Activated T-helper 1 cell treated with anti-CD3 and anti-CD28 coated beads, Interleukin-2, amount 50 U/mL, for 16 hours (primary cell): ENCODE data around the gene VAV2.

Experiments used
- DNase-seq, 2 donors: peaks; one replicate each; pipeline ENCODE4 v3.0.0-alpha.2; 2020; ENCODE audit warnings: low read depth in 1 of 2, low spot score in 1 of 2

The VAV2 gene

DNA sequence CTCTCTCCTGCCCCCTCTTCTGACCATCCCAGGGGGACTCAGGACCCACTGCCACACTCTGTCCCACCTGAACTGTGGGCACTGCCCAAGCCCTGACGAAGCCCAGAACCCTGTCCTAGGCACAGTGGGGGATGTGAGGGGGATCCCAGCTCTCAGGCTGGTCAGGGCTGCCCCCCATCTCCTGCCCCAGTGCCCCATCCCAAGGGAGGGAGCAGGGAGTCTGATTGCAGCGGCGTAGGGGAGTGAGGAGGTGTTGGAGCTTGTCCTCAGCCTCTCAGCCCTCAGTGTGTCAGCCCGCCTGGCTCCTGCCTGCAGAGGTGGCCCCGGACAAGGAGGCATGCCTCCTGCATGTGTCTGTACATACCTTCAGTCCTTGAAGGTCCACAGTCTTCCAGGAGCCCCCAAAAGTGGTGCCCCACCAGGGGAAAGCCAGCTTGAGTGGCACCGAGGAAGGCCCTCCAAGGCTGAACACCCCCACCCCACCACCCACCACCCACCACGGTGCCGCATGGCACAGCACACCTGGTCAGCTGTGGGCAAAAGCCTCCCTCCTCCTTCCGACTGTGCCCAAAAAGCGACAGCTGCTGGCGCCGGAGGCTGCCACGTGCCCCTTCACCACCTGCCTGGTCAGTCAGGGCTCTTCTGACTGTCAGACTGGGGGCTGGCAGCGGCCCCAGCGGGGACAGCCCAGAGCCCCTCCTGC is 254.9 kb downstream of the VAV2 start:
- no peak for DNase-seq

DNA sequence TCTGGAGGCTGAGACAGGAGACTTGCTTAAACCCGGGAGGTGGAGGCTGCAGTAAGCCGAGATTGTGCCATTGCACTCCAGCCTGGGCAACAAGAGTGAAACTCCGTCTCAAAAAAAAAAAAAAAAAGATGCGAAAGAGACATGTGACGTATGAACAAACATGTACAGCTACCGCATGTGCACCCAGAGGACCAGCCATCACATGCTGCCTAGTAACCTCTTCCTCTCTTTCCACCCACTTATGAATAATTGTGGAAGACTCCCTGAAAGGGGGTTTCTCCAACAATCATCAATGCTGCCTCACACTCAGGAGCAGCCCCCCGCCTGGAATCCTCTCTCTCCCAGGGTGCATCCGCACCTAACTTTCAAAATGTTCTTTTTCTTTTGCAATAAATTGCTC is 256.2 kb downstream of the VAV2 start:
- no peak for DNase-seq

DNA sequence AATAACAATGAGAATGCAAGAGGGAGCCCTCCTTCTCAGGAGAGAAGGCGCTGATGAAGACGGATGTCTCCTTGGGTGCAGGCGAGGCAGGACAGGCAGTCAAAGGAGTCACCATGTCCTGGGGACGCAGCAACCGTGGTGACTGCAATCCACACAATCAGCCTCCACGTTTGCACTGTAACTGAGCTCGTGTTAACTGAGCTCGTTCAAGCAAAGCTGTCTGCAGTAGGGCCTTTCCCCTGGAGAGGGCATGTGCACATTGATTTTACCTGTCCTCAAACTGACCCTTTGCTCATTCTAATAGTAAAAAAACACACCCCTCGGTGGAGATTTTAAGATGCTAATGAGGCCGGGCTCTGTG is 256.7 kb downstream of the VAV2 start:
- no peak for DNase-seq

DNA sequence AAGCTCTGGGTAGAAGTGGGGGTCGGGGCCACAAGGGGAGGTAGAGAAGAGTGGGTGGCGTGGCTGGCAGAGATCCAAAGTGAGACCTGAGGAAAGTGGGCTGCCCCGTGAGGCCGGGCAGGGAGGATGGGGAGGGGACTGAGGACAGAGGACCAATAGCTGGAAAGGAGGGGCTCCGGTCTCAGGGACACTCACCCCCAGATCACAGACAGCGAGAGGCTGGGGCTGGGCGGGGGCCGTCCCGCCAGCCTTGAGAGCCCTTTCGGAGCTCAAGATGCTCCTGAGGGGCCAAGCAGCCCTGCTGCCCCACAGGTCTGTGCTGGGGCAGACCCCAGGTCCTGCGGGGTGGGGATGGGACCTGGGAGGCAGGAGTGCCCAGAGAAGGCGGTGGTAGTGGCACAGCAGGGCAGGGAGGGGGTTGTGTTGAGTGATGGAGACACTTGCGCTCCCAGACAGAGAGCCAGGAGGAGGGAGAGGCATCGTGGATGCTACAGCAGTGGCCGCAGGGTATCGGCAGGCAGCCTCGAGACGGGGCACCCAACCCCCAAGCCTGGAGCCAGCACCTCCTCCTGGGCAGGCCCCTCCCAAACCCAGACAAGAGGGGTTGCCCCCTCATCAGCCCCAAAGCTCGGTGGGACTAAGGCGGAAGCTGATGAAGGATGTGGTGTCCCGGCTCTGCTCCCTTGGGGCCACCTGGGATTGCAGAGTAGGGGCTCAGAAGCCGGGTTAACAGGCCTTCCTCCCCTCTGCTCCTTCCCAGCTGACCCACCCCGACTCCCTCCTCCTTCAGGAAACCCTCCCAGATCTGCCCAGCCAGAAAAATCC is 257.3 kb downstream of the VAV2 start:
- no peak for DNase-seq

DNA sequence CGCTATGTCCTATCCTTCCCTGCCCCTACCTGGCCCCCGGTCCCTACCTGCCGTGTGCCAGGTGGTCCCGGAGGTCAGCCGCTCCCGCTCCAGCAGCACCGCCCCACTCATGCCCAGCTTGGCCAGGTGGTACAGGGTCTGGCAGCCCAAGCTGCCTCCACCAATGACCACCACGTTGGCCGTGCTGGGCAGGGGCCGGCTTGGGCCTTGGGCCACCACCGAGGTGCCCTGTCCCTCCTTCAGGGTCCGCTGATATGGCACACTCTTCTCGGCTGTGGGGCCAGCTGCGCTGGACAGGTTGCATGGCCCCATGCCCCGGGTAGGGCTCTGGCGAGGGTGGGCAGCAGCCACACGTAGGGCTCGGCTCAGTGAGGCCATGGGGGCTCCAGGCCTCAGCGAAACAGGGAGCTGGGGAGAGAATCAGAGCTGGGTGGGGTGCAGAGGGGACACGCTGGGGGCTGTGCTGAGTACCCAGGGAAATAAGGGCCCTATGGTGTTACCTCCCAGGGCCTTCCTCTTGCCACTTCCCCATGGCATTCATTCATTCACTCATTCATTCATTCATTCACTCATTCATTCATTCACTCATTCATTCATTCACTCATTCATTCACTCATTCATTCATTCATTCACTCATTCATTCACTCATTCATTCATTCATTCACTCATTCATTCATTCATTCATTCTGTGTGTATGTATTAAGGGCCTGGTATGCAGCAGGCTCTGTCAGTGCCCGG is 258.2 kb downstream of the VAV2 start:
- DNase-seq: no peak

DNA sequence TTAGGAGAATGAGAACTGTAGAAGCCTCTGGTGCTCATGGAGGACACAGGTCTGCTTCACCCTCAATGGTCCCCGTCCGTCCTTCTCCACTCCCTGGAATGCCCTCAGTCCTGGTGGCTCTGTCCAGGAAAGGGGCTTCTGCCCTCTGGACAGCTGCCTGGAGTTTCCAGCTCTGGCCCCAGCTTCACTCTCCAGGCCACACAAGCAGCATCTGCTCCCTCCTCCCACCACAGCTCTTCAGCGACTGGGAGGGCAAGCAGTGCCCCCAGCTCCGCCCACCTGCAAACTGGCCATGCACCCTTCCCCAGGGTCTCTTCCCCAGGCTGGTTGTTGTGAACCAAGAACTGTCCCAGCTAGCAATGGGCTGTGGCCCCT is 258.7 kb downstream of the VAV2 start:
- no peak for DNase-seq

DNA sequence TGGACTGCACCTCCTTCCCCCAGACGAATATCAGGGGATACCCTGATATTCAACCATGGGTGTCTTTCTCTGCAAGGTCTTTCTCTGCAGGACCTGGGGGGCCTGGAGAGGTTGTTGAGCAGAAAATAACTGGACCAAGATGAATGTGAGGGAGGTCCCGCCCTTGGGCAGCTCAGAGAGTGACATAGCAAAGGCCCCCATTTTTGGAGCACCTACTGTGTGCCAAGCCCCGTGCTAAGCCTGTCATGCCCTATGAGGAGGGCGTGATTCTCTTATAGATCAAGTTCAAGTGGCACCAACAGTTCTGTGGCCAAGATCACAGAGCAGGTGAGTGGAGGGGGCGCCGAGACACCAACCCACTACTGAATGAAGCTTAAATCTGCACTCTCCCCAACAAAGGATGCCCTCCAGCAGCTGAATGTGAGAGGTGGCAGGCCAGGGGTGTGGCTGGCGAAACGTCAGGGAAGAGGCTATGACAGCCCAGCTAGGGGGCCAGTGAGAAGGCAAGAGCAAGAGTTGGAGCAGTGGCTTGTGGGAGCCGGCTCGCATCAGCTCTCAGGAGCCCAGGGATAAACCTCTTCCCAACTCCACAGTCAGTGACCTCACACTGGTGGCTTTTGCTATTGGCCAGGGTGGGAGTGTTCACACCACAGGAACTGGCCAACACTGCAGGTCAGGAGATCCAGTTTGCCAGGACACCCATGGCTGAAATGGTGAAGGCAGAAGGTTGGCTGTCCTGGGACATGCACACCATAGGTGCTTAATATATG is 259.3 kb downstream of the VAV2 start:
- DNase-seq: no peak

DNA sequence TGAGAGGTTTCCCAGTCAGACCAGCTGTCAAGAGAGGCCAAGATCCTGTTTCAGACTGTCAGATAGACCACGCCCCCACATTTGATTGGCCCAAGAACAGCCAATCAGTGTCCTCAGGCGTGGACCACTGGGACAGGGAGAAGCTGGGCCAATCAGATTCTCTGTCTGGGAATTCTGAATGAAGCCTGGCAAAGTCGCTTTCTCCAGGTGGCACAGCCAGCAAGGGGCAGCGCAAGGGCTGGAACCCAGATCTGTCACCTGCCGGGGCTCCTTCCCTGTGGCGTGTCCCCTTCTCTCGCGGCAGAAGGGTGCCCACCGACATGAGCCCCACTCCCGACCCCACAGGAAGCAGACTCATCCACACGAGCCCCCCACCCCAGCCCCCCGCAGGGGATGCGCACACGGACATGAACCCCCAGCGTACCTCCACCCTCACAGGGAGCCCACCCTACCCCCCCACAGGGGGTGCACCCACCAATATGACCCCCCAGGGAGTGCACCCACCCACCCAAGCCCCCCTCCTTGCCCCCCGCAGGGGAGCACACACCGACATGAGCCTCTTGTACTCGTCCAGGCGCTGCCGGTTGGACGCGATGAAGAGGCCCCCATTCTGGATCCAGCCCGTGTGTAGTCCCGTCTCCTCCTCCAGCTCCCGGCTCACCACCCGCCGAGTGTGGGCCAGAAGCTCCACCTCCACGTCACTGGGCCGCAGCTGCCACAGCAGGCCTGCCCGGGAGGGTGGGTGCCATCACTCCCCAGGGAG is 260.1 kb downstream of the VAV2 start:
- no peak for DNase-seq

DNA sequence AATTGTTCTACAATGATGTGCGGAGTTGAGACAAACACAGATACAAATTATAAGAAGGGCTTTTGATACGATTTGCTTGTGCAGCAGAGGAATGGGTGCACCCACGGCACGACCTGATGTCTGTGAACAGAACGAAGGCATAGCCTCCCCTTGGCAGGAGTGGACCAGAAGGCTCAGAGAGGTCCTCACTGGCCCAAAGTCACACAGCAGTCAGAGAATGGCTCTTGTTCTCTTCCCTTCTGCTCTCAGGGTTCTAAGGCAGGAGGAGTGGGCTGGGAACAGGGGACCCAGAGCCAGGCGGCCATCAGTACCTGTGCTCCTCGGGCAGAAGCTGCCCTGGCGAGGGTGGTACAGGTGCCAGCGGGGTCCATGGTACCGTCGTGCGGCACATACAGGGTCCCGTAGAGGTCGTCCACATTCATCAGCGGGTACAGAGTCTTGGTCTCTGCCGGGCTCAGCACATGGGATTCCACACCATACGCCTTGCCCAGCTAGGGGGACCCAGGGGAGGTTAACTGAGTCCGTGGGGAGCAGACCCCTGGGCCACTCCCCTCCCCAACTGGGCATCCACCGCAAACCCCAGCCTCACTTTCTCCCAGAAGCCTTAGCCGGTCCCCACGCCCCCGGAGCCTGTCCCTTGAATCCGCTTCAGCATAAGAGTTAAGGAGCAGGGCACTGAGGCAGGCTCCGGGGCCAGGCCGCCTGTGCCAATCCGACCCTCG is 261.0 kb downstream of the VAV2 start:
- DNase-seq: no peak

DNA sequence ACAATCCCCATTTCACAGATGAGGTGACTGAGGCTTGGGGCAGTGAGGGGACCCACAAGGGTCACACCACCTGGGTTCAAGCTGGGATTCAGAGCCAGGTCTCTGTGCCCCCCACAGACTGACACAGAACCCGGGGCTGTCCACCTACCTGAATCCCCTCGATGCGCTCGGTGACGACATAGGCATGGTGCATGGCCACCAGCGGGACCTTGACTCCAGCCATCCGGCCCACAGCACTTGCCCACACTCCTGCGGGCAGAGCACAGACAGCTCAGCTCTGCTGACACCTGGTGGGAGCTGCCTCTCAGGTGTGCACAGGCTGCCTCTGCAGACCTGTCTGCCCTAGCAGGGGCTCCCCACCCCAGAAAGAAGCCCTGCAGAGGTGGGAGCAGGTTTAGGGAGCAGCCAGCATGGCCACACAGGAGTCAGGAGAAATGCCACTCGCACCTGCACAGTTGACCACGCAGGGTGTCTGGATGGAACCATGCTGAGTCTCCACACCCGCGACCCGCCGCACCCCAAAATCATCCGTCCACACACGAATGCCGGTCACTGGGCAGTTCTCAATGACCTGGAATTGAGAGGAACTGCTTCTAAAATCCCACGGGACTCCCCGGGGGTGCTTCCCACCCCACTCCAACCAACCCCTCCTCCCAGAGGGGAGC is 262.4 kb downstream of the VAV2 start:
- DNase-seq: no peak

DNA sequence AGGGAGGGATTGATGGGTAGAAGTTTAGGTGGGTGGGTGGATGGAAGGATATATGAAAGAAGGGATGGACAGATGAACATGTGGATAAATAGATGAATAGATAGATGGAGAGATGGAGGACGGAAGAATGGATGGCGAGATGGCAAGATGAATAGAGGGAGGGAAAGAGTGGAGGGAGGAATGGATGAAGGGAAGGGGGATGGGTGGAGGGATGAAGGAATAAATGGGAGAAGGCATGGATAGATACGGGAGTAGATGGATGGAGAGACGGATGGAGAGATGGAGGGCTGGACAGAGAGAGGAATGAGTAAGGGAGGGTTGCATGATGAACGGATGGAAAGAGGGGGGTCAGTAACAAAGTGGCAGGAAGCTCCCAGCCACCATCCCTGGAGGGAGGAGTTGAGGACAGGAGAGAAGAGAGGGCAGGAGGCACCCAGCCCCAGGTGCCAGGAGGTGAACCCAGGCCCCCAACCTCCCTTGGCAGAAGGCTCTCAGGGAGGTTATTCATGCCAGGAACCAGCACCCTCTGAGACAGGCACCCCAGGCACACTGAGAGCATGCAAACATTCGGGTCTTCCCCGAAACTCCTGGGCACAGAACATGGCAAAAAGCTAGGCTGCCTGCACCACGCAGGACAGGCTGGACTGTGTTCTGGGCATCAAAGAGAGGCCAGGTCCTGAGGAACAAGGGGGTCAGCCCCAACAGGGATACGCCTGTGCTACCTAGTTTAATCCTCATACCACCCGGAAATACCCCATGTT is 263.1 kb downstream of the VAV2 start:
- DNase-seq: no peak

DNA sequence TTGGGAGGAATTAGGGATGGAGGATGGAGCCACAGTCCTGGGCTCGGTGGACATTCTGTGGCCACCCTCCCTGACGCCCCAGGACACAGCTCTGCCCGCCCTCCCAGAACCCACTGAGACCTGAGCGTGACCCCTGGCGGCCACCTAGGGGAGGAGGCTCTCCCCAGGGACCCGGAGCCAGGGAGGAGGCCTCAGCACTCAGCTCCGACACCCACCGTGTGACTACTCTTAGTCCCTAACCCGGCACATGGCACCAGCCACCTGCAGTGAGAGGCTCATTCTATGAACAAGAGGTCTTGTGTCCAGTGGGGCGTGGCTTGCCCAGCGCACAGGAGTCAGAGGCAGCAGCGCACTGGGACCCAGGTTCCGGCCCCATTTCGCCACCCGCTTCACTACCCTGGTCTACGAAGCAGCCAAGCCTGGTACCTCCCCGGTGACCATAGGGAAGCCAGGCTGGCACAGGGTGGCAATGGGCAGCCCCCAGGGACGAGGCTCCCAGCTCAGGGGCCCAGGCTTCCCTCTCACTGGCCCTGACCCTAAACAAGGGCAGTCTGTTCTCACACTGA is 264.2 kb downstream of the VAV2 start:
- no peak for DNase-seq

DNA sequence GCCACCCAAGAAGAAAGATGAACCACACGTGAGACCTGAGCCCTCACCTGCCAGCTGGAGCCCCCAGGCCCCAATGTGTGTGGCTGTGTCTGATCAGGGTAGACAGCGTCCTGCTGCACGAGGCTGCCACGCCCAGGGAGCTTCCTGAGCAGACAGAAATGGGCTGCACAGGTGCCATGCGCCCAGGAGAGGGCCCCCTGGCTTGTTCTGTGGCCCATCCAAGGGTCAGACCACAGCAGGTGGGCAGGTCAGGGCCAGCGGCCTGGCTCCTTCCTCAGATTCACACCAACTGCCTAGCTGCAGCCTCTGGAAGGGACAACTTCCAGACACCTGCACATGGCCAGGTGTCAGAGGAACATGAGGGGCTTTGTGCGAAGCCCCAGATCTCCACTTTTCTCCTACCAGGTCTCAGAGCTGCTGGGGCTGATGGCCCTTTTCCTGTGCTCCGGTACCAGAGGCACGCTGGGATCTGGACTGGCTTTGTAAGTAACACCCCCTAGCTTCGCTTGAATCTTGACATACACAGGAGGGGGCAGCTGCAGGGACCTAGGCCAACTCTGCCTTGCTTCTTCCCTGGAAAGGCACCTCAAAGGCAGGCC is 264.7 kb downstream of the VAV2 start:
- DNase-seq: no peak

DNA sequence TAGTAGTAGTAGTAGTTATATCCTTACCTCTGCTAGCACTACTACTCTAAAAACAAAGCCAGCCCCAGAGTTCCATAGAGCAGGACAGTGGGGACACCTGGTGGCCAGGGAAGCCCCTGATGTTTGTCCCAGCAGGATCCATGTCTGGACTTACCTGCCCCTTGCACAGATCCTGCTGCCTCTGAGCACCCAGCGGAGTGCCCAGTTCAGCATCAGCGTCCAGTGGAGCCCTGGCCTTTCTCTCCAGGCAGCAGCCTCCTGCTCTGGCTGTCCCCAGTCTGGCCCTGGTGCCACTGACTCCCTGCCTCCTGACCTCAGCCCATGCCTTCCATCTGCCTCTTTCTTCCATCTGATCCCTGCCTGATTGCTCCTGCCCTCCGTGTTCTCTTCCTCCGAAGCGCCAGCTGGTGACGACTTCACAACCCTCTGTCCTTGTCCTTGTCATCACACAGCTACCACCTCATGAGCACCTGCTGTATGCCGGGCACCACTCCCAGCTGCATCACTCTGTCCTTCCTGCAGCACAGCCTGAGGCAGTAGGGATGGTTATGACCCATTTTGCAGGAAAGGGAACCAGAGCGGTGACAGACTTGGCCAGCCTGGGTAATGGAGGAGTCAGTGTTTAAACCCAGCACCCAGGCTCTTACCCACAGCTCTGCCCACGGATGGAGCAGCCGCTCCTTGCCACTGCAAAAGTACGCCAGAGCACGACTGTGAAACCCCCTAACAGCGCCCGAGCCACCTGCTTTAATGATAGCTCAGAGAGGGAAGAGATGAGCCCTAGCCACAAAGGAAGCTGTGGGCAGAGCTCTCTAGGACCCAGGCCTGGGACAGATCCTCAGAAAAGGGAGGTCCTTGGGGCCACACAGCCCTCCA is 265.5 kb downstream of the VAV2 start:
- peak; percentile 40 to 45 for DNase-seq

DNA sequence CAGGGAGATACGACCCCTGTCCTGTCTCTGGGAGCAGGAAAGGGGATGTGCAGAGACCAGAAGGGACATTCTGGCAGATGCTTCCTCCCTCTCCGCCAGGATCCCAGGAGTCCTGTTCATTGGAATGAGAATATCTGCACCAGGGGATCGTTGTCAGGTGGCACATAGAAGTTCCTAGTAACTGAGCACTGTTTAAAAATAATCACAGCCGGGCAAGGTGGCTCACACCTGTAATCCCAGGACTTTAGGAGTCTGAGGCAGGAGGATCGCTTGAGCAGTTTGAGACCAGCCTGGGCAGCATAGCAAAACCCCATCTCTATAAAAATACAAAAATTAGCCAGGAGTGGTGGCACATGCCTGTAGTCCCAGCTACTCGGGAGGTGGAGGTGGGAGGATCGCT is 266.2 kb downstream of the VAV2 start:
- DNase-seq: no peak

DNA sequence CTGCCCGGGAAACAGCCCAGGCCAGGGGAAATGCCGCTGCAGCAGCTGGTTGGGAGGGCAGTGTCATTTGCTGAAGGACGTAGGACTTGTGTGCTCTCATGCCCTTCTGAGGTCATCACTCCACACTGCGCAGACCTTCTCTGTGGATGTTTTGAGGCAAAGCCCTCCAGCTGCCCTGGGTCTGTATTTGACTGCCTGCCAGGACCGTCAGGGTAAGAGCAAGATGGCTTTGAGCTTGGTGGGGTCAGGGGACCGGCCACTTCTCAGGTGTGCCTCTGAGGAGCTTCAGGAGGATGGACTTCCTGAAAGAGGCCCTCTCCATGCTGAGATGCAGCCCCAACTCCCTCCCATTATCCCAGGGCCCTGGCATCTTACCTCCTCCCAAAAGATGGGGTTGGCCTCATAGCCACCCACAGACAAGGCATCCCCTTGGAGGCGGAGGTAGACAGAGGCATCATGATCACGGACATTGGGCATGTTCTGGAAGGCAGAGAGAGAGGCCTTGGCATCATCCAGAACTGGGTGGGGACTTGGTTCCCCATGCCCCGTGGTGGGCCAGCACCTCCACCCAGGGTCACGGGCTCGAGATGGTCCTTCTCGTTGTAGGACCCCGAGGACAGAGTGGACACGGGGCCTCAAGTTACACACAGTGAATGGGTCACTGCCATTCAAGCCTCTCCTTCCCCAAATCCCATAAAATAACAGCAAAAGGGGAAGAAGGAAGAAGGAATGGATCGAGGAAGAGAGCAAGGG is 273.4 kb downstream of the VAV2 start:
- DNase-seq: no peak
